Umbilical cord (tissue), 2 donors: ENCODE measurements around the gene SEC24D. TPM values are rescaled to one million over a fixed set of nuclear protein-coding genes. Genes with fewer than 3 reads are reported as not detected.
A peak's percentile ranks its signal among the peaks of the same experiment; 100 is the strongest.

Experiments
- DNase-seq: peaks from one replicate; pipeline ENCODE4 v3.0.0-alpha.2; 2015; ENCODE audit warnings: low spot score
- total RNA-seq: library from RNA; depleted of rRNA; stranded (reverse); fragments of >200 nt; gene quantifications from one replicate; pipeline ENCODE4 v1.2.3, GENCODE V29; 2014; ENCODE audit warnings: low replicate concordance; ENCODE audit not compliant: insufficient read depth

Gene SEC24D
- total RNA-seq, 1 donor from 2014 or later: 117 TPM

GRCh38 chr4:118723369-118723768 lies 112.6 kb downstream of the SEC24D start:
- no peak for DNase-seq

DNA sequence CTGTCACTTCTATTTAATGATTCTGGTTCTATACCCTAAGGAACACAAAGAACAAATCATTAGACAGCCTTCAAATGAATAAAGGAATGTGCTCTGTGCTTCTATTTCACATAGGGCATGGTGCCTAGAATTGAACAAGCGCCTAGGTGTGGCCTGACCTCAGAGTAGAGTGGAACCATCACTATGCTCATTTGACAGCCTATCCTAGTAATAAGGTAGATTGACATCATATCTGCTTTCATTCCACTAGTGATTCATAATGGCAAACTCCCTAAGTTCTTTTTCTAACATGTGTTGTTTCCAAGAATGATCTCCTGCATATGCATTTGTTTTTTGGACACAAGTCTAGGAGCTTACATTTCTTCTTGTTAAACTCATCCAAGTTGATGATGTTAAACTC lies 114.2 kb downstream of the SEC24D start:
- DNase-seq: no peak

GRCh38 chr4:118718511-118719170 lies 117.3 kb downstream of the SEC24D start:
- peak; percentile 32 for DNase-seq

GRCh38 chr4:118716304-118716703 lies 119.6 kb downstream of the SEC24D start:
- no peak for DNase-seq

- no peak for DNase-seq
These were observed 121.2 kb downstream of the SEC24D start for GRCh38 chr4:118714682-118715081.

GRCh38 chr4:118712872-118713271 lies 123.1 kb downstream of the SEC24D start:
- DNase-seq: no peak

DNA sequence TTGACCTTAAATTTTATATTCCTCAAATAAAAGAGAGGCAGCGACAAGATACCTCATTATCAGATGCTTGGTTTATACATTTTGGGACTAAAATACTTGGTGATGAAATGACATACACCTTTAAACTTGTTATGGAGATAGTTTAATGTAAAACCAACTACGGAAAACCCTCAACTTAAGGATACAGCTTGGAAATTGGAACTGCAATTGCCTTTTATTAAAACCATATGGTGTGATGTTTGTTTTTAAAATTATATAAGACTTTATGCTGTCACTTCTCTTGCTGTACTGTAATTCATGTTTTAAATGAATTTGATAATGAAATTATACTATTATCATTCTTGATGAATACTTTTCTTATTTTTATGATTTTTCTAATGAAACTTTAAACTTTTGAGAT lies 124.9 kb downstream of the SEC24D start:
- no peak for DNase-seq

- no peak for DNase-seq
These were observed 132.8 kb downstream of the SEC24D start for GRCh38 chr4:118703118-118703517.

- DNase-seq: peak; percentile 96
These were observed 150.8 kb downstream of the SEC24D start, which contains the start of gene METTL14 for GRCh38 chr4:118684873-118685811. Gene METTL14 (plus strand): TSS chr4:118685392. CDS start chr4:118685535, 143 bp downstream.

DNA sequence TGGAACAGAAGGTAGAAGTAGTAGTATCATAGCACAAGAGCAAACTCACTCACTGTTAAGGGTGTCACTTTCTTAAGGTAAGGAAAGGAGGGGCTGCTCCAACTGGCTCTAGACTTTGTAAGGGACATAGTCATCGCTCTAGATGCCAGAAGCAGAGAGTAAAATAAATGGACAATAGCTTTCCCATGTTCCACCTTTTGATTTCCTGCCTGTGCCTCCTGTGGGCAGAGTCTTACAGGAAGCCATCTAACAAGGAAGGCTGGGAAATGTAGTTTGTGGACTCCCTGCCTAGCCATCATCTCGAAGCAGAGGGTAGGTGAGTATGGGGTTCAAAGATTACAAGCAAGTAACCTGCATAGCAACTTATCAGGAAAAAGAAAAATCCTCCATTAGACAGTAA lies 152.4 kb downstream of the SEC24D start:
- no peak for DNase-seq

DNA sequence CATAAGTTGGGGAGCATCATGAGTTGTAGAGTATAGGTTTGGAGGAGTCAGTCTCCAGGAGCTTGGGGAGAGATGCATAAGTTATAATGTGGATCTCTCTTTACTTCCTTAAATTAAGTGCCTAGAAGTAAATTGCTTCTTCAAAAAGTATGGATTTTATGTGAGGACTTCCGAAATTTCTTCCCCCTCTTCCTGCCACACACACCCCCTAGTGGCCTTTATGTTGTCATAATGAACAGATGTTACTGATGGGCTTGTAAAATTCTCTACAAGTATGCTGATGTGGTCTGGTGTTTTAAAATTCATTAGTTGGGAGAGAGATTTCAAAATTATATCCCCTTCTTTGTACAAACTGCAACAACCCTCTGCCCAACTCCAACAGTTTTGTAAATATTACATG lies 153.0 kb downstream of the SEC24D start:
- DNase-seq: no peak

DNA sequence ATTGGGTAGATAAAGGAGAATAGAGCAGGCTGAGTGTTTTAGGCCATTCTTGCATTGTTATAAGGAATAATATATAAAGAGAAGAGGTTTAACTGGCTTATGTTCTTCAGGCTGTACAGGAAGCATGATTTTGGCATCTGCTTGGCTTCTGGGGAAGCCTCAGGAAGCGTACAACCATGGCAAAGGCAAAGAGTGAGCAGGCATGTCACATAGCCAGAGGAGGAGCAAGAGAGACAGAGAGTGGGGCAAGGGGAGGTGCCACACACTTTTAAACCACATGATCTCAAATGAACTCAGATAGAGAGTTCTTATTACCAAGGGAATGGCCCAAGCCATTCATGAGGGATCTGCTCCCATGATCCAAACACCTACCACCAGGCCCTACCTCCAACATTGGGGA lies 155.1 kb downstream of the SEC24D start:
- DNase-seq: no peak

DNA sequence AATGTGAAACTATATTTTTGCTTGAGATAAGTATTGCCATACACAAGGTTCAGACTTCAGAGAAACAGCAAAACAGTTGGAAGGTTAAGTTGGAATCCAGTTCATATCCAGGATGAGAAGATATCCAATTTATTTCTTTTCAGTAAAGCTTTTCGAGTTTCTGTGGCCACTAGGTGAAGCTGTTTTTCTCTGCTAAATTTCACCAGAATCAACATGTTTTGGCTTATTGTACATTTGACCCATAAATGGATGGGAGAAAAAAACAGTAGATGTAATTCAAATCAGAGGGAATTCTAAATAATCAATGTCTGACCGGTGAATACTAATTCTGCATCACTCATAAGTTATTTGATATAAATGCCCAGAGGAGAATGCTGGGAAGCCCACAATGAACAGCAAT lies 159.8 kb downstream of the SEC24D start:
- no peak for DNase-seq

Other genes with a start within 250 kb of the SEC24D start
- gene METTL14, start 150.7 kb downstream of the SEC24D start, total RNA-seq: 21.4 TPM
- 590 TPM for gene SYNPO2, start 52.7 kb upstream of the SEC24D start, total RNA-seq